Neural progenitor cell (in vitro differentiated cells): Measurements from ENCODE around the gene ATE1.

Experiments used
- CTCF ChIP-seq: fragments of 200-600 bp; sonication (generic); IDR thresholded peaks from 2 replicates; pipeline ENCODE4 v1.5.1; 2017; ENCODE audit warnings: antibody characterized with exemption, mild to moderate bottlenecking
- EZH2 ChIP-seq: fragments of 200-600 bp; sonication (generic); IDR thresholded peaks from 2 replicates; pipeline ENCODE4 v1.6.1; 2017; ENCODE audit warnings: antibody characterized with exemption, mild to moderate bottlenecking, moderate library complexity
- EZH2phosphoT487 ChIP-seq: fragments of 200-600 bp; sonication (generic); IDR thresholded peaks from 2 replicates; pipeline ENCODE4 v1.6.1; 2017; ENCODE audit warnings: antibody characterized with exemption

DNA sequence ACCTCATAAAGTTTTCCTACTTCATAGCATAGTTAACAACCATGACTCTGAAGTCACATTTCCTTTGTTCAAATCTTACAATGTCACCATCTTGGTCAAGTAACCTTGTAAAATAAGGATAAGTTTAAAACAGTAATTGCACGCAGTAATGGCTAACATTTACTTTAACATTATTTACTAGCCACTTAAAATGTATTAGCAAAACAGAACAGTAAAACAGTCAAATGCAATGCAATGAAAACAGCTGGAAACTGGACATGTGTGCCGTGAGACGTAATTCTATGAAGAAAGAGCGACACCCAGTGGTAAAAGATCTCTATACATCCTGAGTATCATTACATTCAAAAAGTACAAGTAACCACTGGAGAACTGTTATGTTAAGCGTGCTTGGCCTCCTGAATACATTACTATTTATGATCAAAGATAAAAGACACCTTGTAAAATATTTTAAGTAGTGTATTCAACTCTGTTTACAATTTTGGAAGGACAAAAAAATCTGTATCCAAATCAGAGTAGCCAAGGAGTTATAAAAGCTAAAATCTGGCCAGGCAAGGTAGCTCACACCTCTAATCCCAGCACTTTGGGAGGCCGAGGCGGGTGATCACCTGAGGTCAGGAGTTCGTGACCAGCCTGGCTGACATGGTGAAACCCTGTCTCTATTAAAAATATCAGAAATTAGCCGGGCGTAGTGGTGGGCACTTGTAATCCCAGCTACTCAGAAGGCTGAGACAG, 27.2 kb downstream of the ATE1 start:
- TF ChIP-seq CTCF, result peak; percentile 89
- TF ChIP-seq EZH2phosphoT487, result no peak
- TF ChIP-seq EZH2, result no peak
